Measurements from ENCODE around the gene PI4KA. TPM values are rescaled to one million over a fixed set of nuclear protein-coding genes. Genes with fewer than 3 reads are reported as not detected.
A peak's percentile ranks its signal among the peaks of the same experiment; 100 is the strongest.
"Not testable (repeated sequence)": the region's sequence is repeated elsewhere in the genome, so short reads cannot be mapped to it uniquely, and the experiment has no call there.

PI4KA gene
- total RNA-seq (2014; rRNA removed; shearing (Covaris generic)): 12.6 and 19.6 TPM in 2 replicates

DNA sequence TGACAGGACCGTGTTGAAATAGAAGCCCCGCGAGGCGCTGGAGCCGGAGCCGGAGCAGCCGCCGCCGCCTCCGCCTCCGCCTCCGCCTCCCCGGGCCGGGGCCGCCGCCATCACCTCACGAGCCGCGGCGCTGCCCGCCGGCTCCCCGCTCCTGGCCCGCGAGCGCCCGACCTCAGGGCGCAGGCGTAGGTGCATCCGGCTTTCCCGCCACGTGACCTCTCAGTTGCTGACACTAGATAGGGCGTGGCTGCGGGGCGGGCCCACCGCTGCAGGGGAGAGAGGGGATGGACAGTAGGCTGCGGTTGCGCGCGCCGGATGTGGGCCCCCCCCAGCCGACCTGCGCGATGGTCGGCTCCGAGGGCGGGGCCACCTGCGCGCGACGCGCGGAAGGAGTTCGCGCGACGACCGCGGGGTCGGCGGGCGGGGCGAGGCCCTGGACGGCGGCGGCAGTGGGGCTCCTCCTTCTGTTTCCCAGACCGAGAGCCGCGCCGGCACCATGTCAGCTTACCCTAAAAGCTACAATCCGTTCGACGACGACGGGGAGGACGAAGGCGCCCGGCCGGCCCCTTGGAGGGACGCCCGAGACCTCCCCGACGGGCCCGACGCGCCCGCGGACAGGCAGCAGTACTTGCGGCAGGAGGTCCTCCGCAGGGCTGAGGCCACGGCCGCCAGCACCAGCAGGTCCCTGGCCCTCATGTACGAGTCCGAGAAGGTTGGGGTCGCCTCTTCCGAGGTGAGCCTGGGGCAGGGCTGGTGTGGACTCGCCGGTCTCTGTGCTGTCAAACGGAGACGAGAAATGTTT lies at the start of gene PI4KA, which contains the start of gene SNAP29:
TSS of gene PI4KA (minus strand) at position 197 of the 802 bp plus-strand sequence. CDS start at position 111, 86 bp downstream.
TSS of gene SNAP29 (plus strand) at position 393 of the 802 bp plus-strand sequence. CDS start at position 497, 104 bp downstream.
- DNase-seq (ENCODE audit: low spot score): peak; percentile 95

DNA sequence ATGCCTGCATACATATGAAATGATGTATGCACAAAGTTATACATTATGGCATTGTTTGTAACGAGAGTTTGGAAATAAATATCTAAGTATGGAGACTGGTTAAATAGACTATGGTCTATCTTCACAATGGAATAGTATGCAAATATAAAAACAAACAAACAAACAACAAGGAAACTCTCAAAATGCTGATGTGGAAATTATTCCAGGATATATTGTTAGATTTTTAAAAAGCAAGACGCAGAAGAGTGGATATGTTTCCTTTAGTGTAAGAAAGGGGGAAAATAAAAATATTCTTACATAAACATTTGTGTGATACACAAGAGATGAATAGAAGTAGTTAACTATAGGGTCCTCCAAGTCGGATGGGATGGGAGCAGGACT lies 47.8 kb upstream of the PI4KA start:
- DNase-seq (ENCODE audit: low spot score): no peak

DNA sequence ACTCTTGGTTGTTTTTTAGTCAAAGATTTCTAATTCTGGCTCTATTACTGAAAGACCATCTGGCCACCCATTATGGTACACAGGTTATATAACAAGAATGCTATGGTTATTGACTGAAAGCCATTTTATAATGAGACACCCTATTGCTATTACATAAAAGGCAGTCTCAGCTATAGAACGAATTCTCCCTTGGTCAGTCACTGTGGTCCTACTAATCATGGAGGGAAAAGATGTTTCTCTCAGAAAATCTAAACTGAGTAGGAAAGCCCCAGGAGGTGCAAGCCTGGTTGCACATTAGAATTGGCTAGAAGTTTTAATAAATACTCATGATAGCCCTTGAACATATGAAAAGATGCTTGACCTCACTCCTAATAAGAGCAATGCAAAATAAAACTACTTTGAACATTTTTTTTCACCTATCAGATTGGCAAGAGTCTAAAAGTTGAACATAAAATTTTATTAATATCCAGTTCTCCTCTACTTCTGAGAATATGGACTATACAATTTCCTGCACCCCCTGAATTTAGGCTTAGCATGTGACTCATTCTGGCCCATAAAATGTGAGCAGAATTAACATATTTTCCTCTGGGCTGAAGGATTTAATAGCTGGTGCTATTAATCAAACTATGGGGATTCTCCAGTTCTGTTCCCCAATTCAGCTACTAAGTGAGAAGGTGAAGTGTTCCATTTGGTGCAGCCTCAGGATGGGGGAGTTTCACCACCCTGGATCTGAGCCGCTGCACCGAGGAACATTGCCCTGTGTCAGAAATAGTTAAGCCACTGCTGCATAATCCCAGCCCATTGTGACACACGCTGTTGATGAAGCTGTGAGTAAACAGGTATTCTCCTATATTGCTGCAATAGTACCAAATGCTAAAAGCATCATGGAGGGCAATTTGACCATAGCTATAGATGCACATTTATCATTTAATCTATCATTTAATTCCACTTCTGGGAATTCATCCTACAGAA lies 47.1 kb upstream of the PI4KA start:
- DNase-seq (ENCODE audit: low spot score): no peak

DNA sequence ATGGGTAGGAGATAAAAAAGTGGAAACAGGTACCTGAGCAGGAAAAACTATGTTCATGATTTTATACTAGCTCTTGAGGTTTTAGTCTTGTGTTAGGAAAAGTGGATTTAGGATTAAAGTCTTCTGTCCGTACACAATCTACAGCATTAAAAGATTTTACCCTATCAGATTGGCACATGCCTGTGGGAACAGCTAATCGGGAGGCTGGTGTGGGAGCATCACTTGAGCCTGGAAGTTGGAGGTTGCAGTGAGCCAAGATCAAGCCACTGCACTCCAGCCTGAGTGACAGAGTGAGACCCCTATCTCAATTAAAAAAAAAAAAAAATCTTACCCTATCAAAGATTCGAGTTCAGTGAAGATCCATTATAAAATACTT lies 46.4 kb upstream of the PI4KA start:
- no peak for DNase-seq (ENCODE audit: low spot score)

DNA sequence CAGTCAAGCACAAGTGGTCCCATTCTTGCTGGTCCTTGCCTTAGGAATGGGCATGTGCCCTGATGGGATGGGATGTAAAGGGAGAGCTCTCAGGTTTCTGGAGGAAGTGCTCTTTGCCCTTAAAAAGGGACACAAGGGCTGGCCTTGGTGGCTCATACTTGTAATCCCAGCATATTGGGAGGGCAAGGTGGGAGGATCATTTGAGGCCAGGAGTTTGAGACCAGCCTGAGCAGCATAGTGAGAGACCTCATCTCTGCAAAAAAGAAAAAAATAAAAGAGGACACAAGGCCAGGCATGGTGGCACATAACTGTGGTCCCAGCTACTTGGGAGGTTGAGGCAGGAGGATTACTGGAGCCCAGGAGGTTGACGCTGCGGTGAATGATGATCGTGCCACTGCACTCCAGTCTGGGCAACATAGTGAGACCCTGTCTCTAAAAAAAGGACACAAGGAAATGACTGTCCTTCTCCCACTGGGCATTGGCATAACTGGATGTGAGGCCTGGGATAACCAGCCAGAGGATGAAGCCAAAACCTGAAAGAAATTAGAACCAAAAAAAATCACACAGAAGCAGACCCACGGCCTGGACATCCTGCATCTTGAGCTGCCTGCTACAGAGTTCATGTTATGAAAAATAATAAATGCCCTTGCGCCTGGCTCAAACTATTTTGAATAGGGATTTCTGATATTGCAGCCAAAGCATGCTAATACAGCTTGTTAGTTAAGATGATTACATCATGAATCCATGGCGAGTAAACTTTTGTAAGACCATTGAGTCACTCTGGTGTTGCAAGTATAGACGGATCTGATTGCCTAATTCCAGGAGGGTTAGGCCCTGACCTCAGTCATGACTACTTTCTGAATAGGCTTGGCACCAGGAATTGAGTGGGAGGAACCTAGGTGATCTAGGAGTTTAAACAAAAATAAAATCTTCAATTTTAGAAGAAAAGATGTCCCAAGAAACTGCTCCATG lies 45.7 kb upstream of the PI4KA start:
- DNase-seq (ENCODE audit: low spot score): peak; percentile 59

DNA sequence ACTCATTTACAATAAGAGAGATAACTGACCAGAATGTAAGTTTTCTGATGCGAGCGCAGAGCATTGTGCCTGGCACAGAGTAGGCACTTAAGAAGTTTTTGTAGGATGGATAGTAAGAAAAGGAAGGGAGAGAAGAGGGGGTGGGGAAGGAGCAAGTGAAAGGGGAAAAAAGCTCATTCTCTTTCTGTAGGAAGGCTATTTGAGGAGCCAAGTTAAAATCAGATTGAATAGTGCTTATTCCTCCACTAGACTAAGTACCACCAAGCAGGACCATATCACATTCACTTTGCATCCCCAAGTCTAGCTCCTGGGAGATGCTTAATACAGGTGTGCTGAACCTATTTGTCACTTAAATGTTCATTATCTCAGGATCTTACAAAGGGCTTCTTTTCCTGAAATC lies 44.5 kb upstream of the PI4KA start:
- DNase-seq (ENCODE audit: low spot score): no peak

DNA sequence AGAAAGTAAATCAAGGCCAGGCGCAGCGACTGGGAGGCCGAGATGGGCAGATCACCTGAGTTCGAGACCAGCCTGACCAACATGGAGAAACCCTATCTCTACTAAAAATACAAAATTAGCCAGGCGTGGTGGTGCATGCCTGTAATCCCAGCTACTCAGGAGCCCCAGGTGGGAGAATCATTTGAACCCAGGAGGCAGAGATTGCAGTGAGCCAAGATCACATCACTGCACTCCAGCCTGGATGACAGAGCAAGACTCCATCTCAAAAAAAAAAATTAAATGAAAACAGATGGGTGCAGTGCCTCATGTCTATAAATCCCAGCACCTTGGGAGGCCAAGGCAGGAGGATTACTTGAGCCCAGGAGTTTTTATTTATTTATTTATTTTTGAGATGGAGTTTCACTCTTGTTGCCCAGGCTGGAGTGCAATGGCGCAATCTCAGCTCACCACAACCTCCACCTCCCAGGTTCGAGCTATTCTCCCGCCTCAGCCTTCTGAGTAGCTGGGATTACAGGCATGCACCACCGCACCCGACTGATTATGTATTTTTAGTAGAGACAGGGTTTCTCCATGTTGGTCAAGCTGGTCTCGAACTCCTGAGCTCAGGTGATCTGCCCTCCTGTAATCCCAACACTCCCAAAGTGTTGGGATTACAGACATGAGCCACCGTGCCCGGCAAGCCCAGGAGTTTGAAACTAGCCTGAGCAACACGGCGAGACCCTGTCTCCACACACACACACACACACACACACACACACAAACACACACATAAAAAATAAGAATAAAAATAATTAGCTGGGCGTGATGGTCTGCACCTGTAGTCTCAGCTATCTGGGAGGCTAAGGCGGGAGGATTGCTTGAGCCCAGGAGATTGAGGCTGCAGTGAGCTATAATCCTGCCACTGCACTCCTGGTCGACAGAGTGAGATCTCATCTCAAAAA lies 42.8 kb upstream of the PI4KA start:
- not testable (repeated sequence) for DNase-seq (ENCODE audit: low spot score)

DNA sequence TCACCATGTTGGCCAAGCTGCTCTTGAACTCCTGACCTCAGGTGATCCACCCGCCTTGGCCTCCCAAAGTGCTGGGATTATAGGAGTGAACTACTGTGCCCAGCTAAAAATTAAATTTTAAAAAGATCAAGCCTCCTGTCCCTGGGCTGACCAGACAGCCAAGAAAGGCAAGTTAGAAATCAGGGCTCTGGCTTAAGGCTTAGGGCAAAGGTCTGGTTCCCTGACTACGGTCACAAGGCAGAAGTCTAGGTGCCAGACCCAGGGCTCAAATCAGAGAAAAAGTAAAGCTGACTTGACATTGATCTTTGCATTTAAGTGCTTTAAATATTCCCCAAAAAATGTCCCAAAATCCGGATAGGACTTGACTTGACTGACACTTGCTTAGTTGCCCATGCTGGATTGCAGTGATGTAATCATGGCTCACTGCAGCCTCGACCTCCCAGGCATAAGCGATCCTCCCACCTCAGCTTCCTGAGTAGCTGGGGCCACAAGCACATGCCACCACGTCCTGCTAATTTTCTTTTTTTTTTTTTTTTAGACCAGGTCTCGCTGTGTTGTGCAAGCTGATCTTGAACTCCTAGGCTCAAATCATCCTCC lies 41.3 kb upstream of the PI4KA start:
- no peak for DNase-seq (ENCODE audit: low spot score)

DNA sequence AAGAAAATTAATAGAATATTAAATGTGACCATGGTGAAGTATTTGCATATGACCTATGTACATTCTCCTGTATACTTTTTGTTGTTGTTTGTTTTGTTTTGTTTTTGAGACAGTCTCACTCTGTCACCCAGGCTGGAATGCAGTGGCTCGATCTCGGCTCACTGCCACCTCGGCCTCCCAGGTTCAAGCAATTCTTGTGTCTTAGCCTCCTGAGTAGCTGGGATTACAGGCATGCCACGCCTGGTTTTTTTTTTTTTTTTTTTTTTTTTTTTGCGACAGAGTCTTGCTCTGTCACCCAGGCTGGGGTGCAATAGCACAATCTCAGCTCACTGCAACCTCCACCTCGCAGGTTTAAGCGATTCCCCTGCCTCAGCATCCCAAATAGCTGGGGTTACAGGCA lies 39.1 kb upstream of the PI4KA start:
- not testable (repeated sequence) for DNase-seq (ENCODE audit: low spot score)

DNA sequence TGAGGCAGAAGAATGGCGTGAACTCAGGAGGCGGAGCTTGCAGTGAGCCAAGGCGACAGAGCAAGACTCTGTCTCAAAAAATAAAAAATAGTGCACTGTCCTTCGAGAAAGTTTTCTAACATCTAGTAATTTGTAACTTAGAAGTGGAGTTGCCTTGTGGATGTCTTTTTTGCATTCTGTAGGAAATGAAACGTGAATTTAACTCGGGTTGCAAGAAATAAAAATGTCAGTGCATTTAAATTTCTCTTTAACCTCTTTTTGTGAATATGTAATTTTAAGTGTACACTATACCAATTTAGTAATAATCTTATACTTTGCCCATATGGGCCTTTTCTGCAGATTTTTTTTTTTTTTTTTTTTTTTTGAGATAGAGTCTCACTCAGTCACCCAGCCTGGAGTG lies 32.4 kb upstream of the PI4KA start:
- no peak for DNase-seq (ENCODE audit: low spot score)

DNA sequence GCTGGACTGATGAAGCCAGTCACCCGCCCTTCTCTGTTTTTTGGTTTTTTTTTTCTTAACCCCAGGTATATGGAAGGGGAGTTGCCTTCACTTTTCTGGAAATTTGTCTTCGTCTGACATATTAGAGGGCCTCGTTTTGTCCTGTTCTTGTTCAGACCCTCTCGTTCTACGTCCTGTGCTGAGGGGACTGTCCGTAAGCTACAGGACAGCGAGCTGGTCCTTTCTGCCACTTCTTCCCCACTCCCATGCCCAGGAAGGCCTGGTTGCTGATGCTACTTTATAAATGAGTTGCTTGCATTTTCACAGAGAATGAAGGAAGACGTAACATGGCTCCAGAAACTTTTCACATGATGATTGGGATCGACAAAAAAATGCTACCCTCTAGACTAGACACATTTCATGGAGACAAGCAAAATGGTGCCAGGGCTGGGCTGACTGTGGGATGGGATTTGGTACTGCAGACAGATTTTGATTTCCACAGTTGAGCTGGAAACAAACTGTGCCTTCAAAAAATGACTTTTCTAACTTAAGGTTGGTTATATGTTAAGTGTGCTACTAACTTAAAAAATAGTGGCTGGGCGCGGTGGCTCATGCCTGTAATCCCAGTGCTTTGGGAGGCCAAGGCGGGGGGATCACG lies 31.4 kb upstream of the PI4KA start:
- no peak for DNase-seq (ENCODE audit: low spot score)

DNA sequence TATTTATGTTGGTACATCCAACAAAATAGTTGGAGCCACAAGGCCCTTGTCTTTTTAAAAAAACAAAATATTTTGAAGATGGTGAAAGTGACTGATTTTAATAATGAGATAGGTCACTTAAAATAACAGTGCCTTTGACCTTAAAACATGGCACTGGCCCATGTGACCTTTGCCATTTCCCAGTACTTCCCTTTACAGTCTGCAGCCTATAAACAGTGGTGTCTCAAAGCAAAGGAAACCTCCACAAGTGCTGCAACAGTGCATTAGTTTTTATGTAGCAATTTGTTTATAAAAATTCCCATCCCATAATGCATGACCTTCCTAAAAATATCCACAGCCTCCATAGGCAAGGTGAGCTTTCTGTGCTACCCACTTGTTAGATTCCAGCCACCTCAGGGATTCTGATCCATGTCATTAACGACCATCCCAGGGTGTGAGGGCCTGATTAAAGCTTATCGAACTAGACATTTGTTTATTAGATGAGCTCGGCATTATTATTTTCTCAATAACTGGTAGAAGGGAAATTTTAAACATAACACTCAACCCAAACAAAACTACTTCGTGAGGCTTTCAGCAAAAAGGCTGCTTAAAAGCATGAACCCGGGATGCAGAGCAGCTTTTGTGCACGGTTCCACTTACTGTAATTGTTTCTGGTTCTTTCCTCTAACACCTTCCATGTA lies 30.6 kb upstream of the PI4KA start:
- no peak for DNase-seq (ENCODE audit: low spot score)

DNA sequence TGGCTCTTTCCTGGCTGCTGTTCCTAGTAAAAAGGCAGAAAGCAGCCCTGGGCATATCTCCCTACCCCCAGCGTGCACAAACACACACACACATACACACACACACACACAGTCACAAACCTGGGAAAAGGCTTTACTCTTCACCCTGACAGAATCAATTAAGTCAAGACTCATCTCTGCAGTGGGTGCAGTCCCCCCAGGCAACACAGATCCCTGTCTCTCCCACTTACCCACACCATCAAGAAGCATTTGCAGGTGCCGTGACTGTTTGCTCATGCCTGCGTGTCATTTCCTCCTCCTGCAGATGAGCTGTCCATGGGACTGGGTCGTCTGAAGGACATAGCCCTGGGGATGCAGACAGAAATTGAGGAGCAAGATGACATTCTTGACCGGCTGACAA lies 28.8 kb upstream of the PI4KA start:
- DNase-seq (ENCODE audit: low spot score): no peak

DNA sequence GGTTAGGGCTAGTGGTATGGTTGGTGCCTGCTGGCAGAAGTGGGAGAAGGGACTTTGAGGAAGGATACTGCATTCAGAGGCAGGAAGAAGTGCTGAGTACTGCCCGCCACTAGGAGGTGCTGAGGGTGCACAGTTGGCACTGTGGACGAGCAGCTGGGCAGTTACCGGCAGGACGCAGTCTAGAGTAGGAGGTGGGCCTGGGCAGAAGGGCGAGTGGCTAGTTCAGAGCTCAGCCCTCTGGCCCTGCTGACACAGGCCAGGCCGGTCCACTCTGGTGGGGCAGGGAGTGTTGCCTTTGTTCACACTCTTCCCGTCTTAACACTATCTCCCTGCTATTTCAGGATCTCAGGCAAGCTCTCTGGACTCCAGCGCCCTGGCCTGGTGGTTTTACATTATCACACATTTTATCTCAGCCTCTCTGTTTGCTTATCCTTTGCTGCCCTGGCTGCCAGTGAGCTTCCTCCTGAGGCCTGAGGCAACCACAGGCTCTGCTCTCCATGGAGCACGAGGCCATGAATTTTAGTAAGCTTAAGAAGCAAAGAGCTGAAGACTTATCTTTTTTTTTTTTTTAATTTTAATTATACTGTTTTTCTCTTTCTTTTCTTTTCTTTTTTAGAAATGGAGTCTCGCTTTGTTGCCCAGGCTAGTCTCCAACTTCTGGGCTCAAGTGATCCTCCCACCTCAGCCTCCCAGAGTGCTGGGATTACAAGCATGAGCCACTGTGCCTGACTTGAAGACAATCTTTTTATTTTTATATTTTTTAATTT lies 27.1 kb upstream of the PI4KA start:
- peak; percentile 74 for DNase-seq (ENCODE audit: low spot score)

DNA sequence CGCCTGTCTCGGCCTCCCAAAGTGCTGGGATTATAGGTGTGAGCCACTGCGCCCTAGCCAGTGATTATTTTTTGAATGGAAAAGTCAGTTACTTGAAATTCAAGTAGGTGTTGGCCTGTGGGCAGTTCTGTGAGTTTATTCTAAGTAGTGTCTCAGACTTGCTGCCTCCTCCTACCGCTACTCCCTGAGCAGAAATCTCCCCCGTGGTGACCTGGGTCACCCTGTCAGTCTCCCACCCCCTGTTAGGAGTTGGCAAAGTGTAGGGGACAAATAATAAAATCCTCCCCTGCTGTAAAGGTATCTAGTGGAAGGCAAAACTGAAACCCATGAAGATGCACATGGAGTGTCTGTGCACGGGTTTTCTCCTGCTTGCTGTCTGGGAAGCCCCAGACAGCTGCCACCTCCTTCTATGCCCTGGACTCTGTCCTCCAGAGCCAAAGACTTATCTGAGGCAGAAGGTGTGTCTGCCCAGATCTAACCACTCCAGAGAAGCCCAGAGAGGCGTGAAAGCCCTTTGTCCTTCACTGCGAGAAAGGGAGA lies 26.5 kb upstream of the PI4KA start:
- DNase-seq (ENCODE audit: low spot score): no peak

DNA sequence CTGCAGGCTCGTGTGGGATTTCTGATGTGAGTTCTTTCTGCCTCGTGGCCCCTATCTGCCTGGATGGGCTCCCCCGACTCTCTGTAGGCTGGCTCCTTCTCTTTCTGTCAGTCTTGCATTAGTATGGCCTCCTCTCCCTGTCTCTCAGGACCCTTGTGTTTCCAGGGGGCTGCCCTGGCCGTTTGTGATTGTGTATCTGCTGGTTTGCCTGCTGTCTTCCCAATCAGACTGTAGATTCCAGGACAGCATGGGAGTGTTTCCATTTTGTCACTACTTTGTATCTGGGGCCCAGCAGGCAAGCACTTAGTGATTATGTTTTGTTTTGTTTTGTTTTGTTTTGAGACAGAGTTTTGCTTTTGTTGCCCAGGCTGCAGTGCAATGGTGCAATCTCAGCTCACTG lies 25.8 kb upstream of the PI4KA start:
- DNase-seq (ENCODE audit: low spot score): no peak

DNA sequence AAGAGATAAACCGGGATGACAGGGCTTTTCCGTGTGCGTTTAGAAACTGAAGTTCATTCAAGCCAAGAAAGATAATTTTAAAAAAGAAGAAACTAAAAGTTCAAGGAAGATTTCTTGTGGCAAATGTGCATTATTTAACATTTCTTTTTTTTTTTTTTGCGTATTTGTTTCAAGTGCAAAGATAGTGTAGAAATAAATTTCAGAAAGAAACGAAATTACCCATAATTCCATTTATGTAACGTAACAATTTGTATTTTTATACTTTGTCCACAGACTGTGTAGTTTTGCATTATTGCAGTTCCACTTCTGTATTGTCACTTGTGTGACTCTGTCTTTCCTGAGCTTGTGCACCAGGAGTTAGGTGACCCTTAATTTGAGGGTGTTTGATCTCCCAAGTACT lies 24.2 kb upstream of the PI4KA start:
- no peak for DNase-seq (ENCODE audit: low spot score)
